ENCODE data around the gene CASP1. TPM values are rescaled to one million over a fixed set of nuclear protein-coding genes. Genes with fewer than 3 reads are reported as not detected.
"Not testable (repeated sequence)": the region's sequence is repeated elsewhere in the genome, so short reads cannot be mapped to it uniquely, and the experiment has no call there.

Gene CASP1
- total RNA-seq, 2 experiments from 2014 or later: 101 to 106 TPM

DNA sequence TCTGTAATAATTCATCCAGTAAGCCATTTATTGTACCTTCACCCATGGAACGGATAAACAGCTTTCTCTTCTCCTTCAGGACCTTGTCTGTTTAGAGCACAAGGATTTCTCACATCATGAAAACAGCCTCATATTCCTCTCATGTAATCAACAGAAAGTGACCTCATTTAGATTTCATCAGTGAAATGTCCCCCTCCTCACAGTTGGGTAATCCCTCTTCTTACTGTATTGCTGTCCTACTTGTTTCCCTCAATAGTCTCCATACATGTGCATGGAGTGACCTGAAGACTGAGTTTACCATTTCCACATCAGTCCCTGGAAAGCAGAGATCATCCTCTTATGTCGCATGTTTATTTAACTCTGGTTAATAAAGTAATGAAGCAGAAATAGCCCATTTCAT is 556 bp downstream of the CASP1 start:
- peak overlapping the region; percentile 94 for H3K4me3 Mint-ChIP-seq
- peaks cover 41% of the 10 kb centered on the region for H3K4me1 Mint-ChIP-seq
- H3K27me3 Mint-ChIP-seq, POLR2A ChIA-PET, DNase-seq, CTCF ChIA-PET, H3K9me3 Mint-ChIP-seq: not testable (repeated sequence)
- peaks cover 64% of the 10 kb centered on the region for H3K36me3 Mint-ChIP-seq (ENCODE audit: low read depth)
- peak overlapping the region; percentile 96 for H3K27ac Mint-ChIP-seq

DNA sequence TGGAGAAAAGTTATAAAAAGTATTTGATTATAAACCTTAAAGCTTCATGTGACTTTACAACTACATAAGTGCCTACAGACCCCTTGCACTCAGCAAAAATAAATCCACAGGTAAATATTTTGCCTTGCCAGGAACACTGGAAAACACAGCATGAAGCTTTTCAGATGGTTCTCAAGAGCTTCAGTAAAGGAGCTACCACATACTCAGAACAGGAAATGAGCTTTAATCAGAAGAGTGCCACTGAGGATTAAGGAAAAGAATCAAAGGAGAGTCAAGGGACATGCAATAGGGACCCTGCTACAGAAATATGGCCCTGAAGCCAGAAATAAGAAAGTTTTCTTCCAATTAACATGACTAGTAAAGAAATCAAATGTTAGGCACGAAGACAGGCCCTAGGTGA is 1.2 kb downstream of the CASP1 start:
- H3K9me3 Mint-ChIP-seq: peaks cover 3% of the 10 kb centered on the region
- POLR2A ChIA-PET: no interaction called here
- no peak for DNase-seq
- peaks cover 65% of the 10 kb centered on the region for H3K36me3 Mint-ChIP-seq (ENCODE audit: low read depth)
- peaks cover 47% of the 10 kb centered on the region for H3K4me1 Mint-ChIP-seq
- peak overlapping the region; percentile 96 for H3K27ac Mint-ChIP-seq
- H3K4me3 Mint-ChIP-seq: peak overlapping the region; percentile 94
- CTCF ChIA-PET: no interaction called here
- no peaks in the 10 kb centered on the region for H3K27me3 Mint-ChIP-seq

DNA sequence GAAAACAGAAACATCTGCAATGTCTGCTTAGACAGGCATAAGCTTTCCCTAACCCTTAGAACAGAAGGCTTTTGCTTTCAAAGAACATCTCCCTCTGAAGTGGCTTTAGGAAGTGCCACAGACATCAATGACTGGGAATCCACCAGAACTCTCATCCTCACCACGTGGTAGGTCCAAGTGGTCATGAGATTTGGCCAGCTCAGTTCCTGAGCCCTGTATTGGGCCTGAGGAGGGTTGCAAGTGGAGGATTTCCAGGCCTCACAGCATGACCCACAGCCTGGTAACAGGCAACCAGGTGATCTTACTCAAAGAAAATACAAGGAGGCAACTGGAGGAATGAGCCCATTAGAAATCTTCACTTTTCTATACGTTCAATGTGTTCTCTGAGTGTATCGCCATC is 1.6 kb downstream of the CASP1 start:
- Mint-ChIP-seq H3K4me3 (peak overlapping the region; percentile 94), H3K27me3 (no peaks in the 10 kb centered on the region), H3K36me3 (ENCODE audit: low read depth) (peaks cover 65% of the 10 kb centered on the region), H3K9me3 (peaks cover 3% of the 10 kb centered on the region), H3K27ac (peak overlapping the region; percentile 96), H3K4me1 (peaks cover 49% of the 10 kb centered on the region)
- POLR2A ChIA-PET: no interaction called here
- no peak for DNase-seq
- CTCF ChIA-PET: no interaction called here

DNA sequence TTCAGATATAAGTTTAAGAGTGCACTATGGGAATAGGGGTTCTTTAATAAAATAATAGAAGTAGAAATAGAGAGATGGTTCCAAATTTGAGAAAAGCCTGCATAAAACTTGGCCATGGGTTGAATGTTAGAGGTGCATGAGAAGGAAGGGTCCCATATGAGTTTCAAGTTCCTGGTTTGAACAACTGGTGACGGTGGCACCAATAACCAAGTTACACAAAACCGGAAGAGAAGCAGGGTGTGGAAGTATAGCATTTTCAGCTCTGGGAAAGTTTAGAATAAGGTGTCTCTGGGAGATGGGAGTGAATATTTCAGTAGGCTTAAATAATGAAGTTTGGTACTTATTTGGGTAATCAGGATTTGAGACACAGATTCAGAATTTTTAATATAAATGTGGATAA is 2.4 kb downstream of the CASP1 start:
- POLR2A ChIA-PET: no interaction called here
- H3K9me3 Mint-ChIP-seq: no peaks in the 10 kb centered on the region
- no peak for DNase-seq
- H3K4me1 Mint-ChIP-seq: peaks cover 53% of the 10 kb centered on the region
- no peaks in the 10 kb centered on the region for H3K27me3 Mint-ChIP-seq
- CTCF ChIA-PET: no interaction called here
- H3K27ac Mint-ChIP-seq: no peak overlapping the region
- peaks cover 62% of the 10 kb centered on the region for H3K36me3 Mint-ChIP-seq (ENCODE audit: low read depth)
- H3K4me3 Mint-ChIP-seq: peak overlapping the region; percentile 94

DNA sequence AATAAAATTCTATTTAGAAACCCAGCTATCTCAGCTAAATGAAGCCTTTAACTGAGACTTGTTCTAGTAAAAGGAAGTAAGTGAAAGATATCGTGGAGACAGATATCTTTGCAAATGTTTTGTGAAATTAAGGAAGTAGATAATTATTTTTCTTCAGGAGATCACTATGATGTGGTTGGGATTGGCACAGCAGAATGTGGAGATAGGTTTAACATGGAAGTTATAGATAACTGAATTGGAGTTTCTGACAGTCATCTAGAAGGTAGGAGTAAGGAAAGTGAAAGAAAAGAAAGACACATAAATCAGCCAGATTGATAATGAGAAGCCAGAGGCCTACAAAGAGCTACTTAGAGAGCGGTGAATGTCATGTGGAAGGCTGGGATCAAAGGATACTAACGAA is 7.3 kb downstream of the CASP1 start:
- peak overlapping the region; percentile 10 for H3K4me3 Mint-ChIP-seq
- H3K27ac Mint-ChIP-seq: peak overlapping the region; percentile 2
- DNase-seq: no peak
- ChIA-PET POLR2A (no interaction called here), CTCF (no interaction called here)
- no peaks in the 10 kb centered on the region for H3K27me3 Mint-ChIP-seq
- peaks cover 28% of the 10 kb centered on the region for H3K4me1 Mint-ChIP-seq
- peaks cover 78% of the 10 kb centered on the region for H3K36me3 Mint-ChIP-seq (ENCODE audit: low read depth)
- H3K9me3 Mint-ChIP-seq: no peaks in the 10 kb centered on the region

DNA sequence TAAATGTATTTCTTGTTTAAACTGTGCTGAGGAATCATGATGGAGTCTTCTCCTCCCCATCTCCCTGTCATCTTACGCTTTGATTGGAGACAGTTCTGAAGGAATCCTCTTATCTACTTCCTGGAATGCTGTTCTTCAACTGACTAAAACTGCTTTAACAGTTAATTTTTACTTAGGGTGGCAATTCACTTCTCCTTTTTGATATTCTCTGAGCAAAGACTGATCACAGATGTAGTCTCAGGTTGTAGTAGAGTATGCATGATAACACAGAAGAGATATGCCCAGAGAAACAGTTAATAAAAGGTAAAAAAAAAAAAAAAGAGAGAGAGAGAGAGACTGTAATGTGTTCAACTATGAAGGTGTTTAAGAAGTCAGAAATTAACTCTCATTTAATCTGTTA is 10.6 kb downstream of the CASP1 start:
- ChIA-PET POLR2A (no interaction called here), CTCF (interaction anchor here (0.6 kb wide), 1 partner anchor 128 kb away, joined by 3 read pairs; no protein-coding TSS in a partner anchor)
- H3K27me3 Mint-ChIP-seq: no peaks in the 10 kb centered on the region
- H3K36me3 Mint-ChIP-seq (ENCODE audit: low read depth): peaks cover 50% of the 10 kb centered on the region
- no peak for DNase-seq
- H3K4me1 Mint-ChIP-seq: peaks cover 15% of the 10 kb centered on the region
- H3K4me3 Mint-ChIP-seq: no peak overlapping the region
- no peak overlapping the region for H3K27ac Mint-ChIP-seq
- no peaks in the 10 kb centered on the region for H3K9me3 Mint-ChIP-seq

DNA sequence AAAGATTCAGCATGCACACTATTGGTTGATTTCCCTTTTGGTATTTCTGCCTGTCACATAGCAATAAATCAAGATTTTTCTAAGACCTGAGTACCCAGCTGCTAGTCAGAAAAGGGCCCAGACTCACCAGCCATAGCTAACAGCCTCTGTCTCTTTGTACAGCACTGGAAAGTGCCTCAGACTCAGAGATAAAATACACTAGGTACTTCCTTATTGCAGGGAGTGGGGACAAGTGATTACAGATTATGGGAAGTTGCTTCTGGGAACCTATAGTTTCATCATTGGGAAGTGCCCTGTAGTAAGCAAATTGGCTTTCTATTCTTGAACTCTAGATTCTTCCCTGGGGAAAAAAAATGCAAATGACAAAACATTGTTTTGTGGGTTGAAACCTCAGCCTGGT is 11.9 kb downstream of the CASP1 start, which contains the start of gene CASP5:
CASP5 (minus strand) TSS at position 166 of the 400 bp plus-strand sequence; CDS start at position 134, 32 bp downstream.
- Mint-ChIP-seq H3K27ac (no peak within 1 kb of the TSS), H3K27me3 (no peaks in the 10 kb centered on the region), H3K9me3 (no peaks in the 10 kb centered on the region), H3K4me3 (no peak within 1 kb of the TSS), H3K4me1 (peaks cover 5% of the 10 kb centered on the region), H3K36me3 (ENCODE audit: low read depth) (peaks cover 39% of the 10 kb centered on the region)
- ChIA-PET CTCF (no interaction called here), POLR2A (no interaction called here)
- DNase-seq: no peak

DNA sequence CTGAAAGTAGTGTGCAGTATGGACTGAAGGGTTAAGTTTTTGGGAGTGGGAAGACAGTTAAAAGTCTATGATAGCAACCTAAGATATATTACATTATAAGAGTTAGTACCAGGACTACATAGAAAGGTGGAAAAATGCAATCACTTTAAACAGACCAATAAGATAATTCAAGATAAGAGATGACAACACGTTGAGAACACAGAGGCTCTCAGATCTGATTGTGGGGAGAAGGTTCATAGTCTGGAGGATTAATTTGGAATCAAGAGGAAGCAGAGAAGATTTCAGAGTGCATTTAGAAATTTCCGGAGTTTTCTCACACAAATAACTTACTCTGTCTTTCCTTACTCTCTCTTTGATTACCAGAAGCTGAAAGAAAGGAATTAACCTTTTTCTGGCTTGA is 12.4 kb downstream of the CASP1 start:
- Mint-ChIP-seq H3K27me3 (no peaks in the 10 kb centered on the region), H3K4me1 (no peaks in the 10 kb centered on the region), H3K36me3 (ENCODE audit: low read depth) (peaks cover 34% of the 10 kb centered on the region), H3K4me3 (no peak overlapping the region), H3K27ac (no peak overlapping the region), H3K9me3 (no peaks in the 10 kb centered on the region)
- ChIA-PET POLR2A (no interaction called here), CTCF (no interaction called here)
- no peak for DNase-seq

DNA sequence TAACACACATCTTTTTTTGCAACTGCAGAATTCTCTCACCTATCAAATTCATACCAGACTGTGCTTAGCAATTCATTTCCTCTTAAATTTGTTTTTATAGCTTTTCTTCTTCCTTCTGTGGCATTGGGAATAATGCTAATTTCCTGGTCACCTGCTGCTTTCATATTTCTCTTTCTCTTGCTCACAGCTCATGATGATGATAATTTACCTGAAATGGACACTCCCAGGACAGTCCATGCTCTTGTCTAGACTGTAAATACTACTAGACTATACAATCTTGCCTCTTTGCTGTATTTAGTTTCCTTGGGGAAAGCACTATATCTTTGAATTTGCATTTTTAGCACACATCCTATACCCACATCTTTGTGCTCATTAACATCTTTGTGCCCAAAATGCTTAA is 27.5 kb downstream of the CASP1 start:
- Mint-ChIP-seq H3K27ac (no peak overlapping the region), H3K27me3 (no peaks in the 10 kb centered on the region), H3K4me1 (no peaks in the 10 kb centered on the region), H3K9me3 (no peaks in the 10 kb centered on the region), H3K4me3 (no peak overlapping the region), H3K36me3 (ENCODE audit: low read depth) (no peaks in the 10 kb centered on the region)
- ChIA-PET CTCF (interaction anchor here (0.5 kb wide), 1 partner anchor 274 kb away, joined by 3 read pairs; no protein-coding TSS in a partner anchor), POLR2A (no interaction called here)
- DNase-seq: no peak

DNA sequence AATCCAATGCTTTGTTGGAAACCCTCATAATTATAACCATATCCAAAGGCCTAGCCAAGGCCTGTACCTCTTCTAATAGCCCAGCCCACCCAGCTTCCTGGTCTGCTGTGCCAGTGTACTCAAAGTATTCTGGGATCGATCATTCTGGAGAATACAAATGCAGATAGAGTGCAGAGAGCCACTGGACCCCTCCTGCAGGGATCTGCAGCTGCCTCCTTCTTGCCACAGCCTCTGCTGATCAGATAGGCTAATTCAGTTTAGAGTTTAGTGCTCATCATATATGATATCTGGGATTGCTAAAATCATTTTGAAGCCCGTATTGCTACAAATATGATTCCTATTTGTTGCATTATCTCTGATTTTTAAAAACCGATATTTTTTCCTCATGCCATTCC is 29.5 kb downstream of the CASP1 start:
- peaks cover 5% of the 10 kb centered on the region for H3K4me1 Mint-ChIP-seq

DNA sequence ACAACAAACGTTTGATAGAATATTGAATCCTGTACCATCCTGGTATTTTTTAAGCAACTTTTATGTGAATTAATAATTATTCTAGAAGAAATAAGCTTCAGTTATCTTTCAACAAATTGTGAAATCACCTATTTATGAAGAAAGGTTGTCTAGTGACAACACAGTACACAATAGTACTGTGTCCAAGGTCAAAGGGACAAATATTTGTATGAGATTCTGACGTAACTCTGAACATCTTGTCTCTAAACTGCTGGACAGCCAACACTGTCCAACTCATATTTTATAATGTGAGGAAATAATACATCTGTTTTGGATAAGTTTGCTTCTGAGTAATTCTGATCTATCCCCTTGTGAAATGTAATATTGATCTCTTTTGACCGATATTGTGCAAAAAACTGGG is 30.9 kb downstream of the CASP1 start:
- DNase-seq: no peak
- Mint-ChIP-seq H3K27ac (no peak overlapping the region), H3K4me1 (peaks cover 9% of the 10 kb centered on the region), H3K4me3 (no peak overlapping the region), H3K36me3 (ENCODE audit: low read depth) (no peaks in the 10 kb centered on the region), H3K27me3 (no peaks in the 10 kb centered on the region), H3K9me3 (no peaks in the 10 kb centered on the region)
- ChIA-PET POLR2A (no interaction called here), CTCF (no interaction called here)

More for the DNA sequence above, 29.5 kb downstream of the CASP1 start:
- Mint-ChIP-seq H3K4me3 (no peak overlapping the region), H3K9me3 (no peaks in the 10 kb centered on the region), H3K27me3 (no peaks in the 10 kb centered on the region), H3K36me3 (ENCODE audit: low read depth) (no peaks in the 10 kb centered on the region), H3K27ac (no peak overlapping the region)
- CTCF ChIA-PET: no interaction called here
- POLR2A ChIA-PET: no interaction called here
- no peak for DNase-seq

DNA sequence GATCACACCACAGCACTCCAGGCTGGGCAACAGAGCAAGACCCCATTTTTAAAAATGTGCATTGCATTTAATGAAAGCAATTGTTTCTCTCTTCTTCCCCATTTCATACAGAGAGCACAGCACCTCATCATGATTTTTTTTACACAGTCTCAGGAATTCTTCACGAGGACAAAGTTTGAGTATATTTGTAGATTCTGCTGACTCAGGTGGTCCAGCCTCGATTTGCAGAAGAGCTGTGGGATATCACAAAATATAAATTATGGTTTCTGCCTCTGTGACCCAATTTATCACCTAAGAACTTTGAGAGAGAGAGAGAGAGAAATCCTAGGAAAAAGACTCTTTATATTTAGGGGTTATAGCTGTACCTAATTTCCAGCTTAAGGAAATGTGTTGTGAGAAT is 31.8 kb downstream of the CASP1 start:
- POLR2A ChIA-PET: no interaction called here
- no peaks in the 10 kb centered on the region for H3K9me3 Mint-ChIP-seq
- CTCF ChIA-PET: interaction anchor here (0.7 kb wide), 1 partner anchor 579 kb away, joined by 5 read pairs; no protein-coding TSS in a partner anchor
- peaks cover 9% of the 10 kb centered on the region for H3K4me1 Mint-ChIP-seq
- no peak overlapping the region for H3K27ac Mint-ChIP-seq
- H3K27me3 Mint-ChIP-seq: no peaks in the 10 kb centered on the region
- no peak overlapping the region for H3K4me3 Mint-ChIP-seq
- no peak for DNase-seq
- H3K36me3 Mint-ChIP-seq (ENCODE audit: low read depth): no peaks in the 10 kb centered on the region

DNA sequence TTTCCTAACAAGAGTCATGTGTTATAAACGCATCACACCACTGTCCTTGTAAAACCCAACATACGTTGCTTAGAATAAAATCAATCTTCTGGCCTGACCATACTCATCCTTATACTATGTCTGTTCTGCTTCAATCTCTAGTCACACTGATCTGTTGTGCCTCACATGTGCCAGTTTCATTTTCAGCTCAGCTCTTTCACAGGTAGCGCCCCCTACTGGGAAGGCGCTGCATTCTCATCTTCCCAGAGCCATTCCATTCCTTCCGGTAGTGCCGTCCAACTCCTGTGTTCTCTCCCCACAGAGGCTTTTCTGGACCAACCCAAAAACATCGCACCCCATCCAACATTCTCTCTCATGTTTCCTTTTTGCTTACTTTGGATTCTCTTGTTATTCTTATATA is 34.1 kb downstream of the CASP1 start:
- H3K27ac Mint-ChIP-seq: no peak overlapping the region
- H3K36me3 Mint-ChIP-seq (ENCODE audit: low read depth): no peaks in the 10 kb centered on the region
- CTCF ChIA-PET: interaction anchor here (0.9 to 1.3 kb wide), 4 partner anchors 15 to 37 kb away, joined by 3 to 4 read pairs (median 3); no protein-coding TSS in a partner anchor
- POLR2A ChIA-PET: no interaction called here
- H3K27me3 Mint-ChIP-seq: no peaks in the 10 kb centered on the region
- H3K9me3 Mint-ChIP-seq: no peaks in the 10 kb centered on the region
- peak; percentile 58 for DNase-seq
- peaks cover 9% of the 10 kb centered on the region for H3K4me1 Mint-ChIP-seq
- no peak overlapping the region for H3K4me3 Mint-ChIP-seq

DNA sequence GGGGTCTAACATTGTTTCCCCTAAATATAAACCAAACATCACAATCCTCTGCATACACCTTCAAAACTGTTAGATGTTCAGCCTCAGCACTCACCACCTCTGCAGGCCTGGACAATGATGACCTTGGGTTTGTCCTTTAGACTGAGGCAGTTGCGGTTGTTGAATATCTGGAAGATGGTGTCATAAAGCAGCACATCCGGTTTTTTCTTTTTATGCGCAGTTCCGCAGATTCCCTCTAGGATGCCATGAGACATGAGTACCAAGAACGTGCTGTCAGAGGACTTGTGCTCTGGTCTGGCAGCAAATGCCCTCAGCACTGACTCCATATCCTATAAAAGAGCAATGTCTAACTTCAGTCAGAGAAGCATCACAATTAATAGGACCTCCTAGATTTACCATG is 34.8 kb downstream of the CASP1 start:
- no peak for DNase-seq
- Mint-ChIP-seq H3K27me3 (no peaks in the 10 kb centered on the region), H3K9me3 (peaks cover 3% of the 10 kb centered on the region), H3K27ac (no peak overlapping the region), H3K4me3 (no peak overlapping the region), H3K4me1 (peaks cover 9% of the 10 kb centered on the region), H3K36me3 (ENCODE audit: low read depth) (no peaks in the 10 kb centered on the region)
- ChIA-PET POLR2A (no interaction called here), CTCF (interaction anchor here (0.9 to 1.3 kb wide), 3 partner anchors 16 to 38 kb away, joined by 3 to 4 read pairs (median 3); no protein-coding TSS in a partner anchor)
